NCI-H510A treated with DMSO at 0.1 percent for 48 hours (cell line): ENCODE results near the gene SLC3A2.
A peak's percentile ranks its signal among the peaks of the same experiment; 100 is the strongest.

ENCODE experiments used
- DNase-seq: peaks from one replicate; lab custom pipeline; 2025; lab: John Stamatoyannopoulos, UW

Gene SLC3A2

DNA sequence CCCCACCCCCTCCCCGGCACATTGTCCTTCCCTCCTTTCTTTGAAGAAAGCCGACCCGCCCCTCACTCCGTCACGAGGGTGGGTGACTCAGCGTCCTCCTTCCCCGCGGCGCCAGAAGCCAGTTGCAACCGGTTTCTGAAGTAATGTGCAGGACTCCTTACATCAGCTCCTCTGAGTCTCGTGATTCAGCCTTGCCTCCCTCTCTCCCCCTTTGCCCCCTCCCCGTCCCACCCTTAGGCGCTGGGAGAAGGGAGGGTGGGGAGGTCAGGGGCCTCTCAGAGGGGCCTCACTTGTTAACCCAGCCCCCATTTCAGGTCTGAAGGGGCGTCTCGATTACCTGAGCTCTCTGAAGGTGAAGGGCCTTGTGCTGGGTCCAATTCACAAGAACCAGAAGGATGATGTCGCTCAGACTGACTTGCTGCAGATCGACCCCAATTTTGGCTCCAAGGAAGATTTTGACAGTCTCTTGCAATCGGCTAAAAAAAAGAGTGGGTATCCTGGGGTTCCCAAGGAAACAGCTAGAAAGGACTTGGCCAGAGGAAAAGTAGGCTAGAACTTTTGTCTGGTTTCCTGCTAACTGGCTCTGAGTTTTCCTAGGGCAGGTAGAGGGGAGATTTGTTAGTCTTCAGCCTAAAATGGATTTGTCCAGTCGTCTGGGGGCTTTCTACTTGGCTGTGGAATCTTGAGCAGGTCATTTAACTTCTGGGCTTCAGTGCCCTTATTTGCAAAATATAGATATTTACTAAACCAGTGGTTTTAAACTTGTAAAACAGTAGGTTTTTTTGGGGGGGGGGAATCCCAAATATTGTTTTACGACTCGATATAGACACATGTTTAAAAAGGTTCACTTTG is 1.1 kb downstream of the SLC3A2 start:
- DNase-seq = peak; percentile 83

DNA sequence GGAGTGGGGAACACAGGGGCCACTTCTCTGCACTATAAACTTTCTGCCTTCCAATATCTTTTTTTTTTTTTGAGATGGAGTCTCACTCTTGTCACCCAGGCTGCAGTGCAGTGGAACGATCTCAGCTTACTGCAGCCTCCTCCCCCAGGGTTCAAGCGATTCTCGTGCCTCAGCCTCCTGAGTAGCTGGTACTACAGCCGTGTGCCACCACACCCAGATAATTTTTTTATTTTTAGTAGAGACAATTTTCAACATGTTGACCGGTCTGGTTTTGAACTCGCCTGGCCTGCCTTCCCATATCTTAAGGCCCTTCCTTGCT is 1.7 kb downstream of the SLC3A2 start:
- no peak for DNase-seq

DNA sequence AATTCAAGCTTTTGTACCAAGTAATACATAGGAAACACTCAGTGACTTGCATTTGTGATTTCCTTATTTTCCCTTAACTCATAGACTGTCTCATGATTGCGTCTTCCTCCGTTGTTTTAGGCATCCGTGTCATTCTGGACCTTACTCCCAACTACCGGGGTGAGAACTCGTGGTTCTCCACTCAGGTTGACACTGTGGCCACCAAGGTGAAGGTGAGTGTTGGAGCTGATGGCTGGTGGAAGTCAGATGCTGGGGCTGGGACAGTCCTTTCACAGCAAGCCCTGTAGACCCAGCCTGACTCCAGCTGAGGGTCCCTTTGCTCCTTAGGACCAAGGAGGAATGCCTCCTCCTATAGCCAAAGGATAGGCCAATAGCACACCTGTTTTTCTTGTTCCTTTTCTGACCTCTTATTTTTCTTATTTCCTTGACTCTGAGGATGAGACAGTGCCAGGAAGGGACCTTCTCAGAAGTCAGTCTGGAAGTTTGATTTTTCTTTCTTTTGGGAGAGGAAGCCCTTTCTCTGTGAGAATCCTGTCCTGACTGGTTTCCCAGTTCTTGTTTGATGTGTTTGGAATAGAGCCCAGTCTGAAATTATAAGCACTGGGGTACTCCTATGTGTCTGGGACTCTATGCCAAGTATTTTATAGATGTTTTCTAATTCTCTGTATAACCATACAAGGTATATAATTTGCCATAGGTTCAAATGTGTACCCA is 2.2 kb downstream of the SLC3A2 start:
- no peak for DNase-seq

DNA sequence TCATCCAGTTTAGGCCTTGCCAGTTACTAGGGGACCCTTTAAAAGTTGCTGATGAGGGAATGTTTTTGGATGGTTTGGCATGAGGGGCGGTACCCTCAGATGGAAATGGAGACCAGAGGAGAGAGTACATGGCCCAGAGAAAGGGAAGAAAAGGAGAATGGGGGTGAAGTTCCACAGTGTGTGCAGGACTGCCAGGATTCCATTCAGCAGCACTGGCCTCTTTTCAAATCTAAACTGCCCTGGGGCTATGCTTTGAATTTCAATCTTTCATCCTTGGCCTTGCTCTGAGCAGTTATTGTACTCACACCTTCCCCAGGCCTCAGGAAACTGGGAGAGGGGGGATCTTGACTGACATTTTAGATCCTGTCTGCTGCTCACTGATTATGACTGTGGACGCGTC is 3.0 kb downstream of the SLC3A2 start:
- no peak for DNase-seq

DNA sequence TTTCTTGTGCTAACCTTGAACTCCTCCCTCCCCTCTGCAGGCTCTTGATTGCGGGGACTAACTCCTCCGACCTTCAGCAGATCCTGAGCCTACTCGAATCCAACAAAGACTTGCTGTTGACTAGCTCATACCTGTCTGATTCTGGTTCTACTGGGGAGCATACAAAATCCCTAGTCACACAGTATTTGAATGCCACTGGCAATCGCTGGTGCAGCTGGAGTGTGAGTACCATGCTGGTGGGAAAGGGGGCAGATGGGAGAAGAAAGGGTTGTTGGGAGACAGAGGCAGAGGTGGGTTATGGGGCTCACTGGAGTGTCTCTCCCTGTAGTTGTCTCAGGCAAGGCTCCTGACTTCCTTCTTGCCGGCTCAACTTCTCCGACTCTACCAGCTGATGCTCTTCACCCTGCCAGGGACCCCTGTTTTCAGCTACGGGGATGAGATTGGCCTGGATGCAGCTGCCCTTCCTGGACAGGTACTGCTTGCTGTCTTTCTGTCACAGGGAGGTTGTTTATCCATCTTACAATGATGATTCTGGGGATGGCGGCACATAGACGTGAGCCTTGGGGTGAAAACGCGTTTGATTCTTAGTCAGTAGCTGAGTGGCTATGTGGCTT is 4.5 kb downstream of the SLC3A2 start:
- no peak for DNase-seq

DNA sequence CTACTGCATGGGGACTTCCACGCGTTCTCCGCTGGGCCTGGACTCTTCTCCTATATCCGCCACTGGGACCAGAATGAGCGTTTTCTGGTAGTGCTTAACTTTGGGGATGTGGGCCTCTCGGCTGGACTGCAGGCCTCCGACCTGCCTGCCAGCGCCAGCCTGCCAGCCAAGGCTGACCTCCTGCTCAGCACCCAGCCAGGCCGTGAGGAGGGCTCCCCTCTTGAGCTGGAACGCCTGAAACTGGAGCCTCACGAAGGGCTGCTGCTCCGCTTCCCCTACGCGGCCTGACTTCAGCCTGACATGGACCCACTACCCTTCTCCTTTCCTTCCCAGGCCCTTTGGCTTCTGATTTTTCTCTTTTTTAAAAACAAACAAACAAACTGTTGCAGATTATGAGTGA is 7.7 kb downstream of the SLC3A2 start:
- DNase-seq = no peak

DNA sequence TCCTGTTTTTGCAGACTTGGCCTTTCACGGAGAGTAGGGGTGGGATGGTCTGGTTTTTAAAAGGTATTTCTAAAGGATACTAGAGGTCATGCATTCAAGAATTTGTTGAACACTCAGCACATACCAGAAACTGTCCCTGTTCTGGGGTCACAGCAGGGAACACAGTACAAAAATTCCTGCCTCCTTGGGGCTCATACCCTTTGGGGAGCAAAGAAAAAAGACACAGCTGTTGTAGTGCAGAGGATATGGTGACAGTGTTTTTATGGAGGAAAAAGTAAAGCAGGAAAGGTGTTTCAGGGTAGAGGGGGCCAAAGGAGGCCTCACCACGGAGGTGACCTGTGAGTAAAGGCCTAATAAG is 8.4 kb downstream of the SLC3A2 start:
- no peak for DNase-seq

DNA sequence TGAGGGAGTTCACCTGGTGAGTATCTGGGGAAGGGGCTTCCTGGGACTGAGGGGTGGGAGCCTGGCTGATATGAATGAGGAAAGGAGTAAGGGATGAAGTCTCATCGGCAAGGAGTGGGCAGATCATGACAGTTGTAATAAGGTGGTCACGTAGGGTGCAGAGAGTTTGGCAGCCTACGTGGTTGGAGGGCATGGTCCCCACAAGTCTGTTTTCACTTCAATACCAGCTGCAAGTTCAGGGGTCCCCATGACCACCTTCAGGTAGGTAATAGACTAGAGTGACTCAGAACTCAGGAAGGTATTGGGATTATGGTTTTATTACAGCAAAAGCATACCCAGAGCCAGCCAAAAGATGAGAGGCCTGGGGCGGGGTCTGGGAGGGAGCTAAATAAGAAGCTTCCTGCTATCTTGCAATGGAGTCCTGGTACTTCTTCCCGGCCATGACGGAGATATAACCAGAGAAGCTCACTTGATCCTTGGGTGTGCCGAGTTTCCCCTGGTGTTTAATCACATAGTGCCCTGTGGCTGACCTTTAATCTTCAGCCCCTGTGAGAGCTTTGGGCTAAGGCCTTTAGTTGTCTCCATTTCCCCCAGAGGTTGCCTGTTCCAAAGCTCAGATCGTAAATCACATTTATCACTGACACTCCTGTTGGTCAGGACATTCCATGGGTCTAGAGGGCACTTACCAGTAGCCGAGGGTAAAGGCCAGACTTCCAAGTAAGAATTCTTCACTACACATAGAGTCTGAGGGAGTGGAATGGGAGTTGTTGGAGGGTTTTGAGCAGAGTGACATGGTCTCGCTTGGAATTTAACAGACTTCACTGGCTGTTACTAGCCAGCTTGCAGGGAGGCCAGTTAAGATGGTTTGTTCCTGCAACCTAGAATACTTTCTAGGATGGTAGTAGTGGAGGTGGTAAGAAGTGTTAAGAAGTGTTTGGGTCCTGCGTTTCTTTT is 9.1 kb downstream of the SLC3A2 start:
- no peak for DNase-seq

DNA sequence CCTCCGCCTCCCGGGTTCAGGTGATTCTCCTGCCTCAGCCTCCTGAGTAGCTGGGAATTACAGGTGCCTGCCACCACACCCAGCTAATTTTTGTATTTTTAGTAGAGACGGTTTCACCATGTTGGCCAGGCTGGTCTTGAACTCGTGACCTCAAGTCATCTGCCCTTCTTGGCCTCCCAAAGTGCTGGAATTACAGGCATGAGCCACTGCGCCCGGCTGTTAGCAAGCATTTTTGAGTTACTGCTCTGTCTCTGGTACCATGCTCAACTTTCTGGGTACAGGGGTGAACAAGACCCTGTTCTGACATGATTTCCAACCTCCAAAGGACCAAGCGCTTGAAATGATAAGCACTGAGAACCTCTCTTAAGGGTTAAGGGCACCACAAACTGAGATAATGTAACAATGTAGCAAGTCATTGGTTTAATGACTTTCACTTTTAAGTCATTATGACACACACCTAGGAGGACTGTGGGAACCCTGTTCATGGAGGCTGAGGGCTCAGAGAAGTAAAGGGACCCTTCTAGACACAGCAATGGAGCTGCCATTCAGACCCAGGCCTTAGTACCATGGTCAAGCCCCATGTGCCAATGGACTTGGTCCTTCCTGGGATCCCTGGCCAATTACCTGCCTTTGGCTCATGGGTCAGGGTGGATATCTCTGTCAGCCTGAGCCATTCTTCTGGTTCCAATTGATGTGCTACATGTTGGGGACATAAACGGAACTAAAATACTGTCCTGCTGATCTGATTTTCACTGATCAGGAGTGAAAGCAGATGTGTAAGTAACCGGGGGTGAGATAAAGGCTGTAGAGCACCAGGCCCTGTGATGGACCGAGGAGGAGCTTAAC is 11.6 kb downstream of the SLC3A2 start:
- no peak for DNase-seq

DNA sequence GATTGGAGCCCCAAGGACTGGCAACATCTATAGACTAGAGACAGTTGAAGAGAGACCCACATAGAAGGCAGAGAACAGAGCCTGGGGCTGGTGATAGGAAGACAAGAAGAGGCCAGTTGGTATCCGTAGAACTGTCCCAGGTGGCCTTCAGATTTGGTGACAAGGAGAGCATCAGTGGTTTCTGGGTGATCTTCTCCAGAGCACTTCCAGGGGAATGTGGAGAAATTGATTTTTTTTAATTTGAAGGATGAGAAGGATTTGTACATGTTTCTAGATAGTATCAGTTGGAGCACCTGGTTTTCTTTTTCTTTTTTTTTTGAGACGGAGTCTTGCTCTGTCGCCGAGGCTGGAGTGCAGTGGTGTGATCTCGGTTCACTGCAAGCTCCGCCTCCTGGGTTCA is 14.8 kb downstream of the SLC3A2 start:
- no peak for DNase-seq

DNA sequence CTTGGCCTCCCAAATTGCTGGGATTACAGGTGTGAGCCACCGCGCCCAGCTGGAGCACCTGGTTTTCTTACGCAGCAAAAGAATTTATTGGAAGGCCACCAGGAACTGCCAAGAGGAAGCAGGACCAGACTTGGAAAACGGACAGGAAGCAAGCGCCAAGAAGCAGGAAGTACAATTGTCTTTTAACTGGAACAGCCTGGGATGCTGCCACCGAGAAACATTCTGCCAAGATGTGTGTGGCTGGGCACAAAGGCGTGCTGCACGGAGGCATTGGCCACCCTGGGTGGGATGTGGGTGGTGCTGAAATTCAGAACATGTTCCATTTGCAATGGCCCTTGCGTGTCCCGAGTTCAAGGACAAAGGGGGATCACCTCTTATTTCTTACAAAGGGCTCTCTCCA is 15.4 kb downstream of the SLC3A2 start:
- DNase-seq = no peak

DNA sequence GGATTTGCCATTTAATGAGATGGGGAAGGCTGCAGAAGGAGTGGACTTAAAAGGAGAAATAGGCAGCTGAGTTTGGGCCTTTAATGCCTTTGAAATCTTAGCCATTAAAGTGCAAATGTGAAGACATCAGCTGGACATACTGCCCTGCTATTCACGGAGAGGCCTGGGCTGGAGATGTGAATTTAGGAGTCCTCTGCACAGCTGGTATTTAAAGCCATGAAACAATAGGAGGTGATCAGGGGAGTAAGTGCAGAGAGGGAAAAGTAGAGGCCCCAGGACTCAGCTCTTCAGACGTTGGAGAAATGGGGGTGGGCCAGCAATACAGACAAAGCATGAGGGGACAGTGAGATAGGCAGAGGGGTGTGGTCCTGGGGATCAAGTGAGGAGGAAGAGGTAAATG is 16.6 kb downstream of the SLC3A2 start:
- no peak for DNase-seq

DNA sequence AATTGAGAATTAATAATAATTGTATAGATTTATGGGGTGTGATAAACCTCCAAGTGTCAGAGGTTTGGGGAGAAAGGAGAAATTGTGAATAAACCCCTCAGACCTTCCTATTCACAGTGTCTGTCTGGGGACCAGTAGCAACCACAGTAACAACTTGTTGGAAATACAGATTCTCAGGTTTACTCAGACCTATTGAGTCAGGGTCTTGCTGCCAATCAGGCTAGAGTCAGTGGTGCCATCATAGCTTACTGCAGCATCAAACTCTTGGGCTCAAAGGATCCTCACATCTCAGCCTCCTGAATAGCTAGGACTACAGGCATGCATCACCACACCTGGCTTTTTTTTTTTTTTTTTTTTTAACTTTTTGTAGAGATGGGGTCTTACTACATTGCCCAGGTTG is 17.3 kb downstream of the SLC3A2 start:
- no peak for DNase-seq

DNA sequence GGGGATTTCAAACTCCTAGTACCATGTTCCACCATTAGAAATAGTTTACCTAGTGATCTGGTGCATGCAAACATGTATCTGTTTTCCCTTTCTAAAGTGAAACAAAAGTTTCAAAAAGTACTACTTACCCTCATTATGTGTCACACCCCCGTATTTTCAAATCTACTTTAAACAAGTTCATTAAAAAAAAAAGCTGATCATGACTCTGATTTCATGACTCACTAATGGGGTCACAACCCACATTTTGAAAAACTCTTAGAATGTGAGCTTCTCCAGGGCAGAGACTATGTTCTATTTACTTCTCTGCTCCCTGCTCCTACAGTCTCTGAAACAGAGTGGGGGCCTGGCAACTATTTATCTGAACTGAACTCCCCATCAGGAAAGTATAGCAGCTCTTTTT is 22.2 kb downstream of the SLC3A2 start:
- no peak for DNase-seq

DNA sequence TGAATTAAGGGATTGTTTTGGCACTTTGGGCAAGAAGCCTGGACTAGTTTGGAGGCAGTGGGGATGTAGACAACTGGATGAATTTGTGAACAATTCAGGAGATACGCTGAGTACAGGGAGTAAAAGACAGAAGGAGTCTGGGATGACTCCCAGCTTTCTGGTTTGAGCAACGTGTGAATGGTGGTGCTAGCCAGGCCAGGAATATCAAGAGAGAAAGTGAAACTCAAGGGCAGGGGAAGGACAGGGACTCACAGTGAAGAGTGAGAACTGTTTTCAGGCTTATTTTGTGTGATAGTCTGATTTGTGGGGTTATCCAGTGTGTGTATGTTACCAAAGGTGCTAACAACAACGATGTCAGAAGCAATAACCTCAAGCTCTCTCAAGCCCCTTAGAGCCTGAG is 24.6 kb downstream of the SLC3A2 start:
- no peak for DNase-seq

DNA sequence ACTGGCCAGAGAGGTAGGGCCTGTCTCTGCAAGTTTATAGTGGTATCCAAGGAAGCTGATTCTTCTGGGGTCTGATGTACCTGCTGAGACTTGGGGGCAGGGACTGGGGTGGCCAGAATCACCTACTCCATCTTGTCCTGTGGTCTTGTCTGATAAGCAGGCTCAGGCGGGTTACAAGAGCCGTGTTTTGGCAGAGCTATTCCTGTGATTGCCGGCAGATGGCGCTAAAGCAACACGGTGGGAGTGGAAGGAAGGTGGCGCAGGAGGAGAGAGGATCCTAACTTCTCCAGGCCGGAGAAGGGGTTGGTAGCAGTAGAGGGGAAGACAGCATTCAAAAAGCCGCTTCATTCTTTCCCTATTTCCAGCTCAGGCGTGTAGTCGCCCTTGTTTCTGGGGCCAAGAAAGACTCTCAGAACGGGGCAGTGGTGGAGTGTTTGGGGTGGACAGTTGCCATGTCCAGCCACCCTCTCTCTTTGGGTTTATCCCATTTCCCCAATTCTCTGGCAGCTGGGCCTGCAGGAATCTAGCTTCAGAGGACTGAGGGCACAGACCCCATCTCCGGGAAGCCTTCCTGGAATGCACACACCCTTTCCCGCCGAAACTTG is 25.3 kb downstream of the SLC3A2 start:
- peak; percentile 83 for DNase-seq

DNA sequence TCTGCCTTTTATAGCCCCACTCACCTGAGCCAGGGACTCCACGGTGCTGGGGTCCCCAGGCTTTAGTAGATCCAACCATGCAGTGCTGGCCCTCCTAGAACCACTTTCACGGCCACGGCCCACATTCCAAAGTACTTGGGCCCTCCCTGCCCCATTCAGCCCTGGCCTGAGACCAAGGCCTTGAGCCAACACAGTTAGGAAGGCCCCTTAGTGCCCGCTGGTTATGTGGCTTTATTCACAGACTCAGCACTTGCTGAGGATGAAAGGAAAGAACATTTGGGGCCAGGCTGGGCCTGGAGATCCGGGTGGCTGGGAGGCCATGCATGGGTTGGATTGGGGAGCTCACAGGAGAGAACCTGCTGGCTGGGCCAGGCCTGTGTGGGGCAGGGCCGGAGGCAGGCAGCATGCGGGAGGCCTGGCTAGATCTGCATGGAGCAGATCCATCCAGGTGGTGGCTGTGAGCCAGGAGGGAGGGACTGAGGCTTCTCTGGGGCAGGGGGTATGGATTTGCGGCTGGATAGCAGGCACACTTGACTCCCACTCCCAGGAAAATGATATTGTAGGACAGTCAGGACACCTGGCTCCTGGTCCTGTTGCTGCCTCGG is 27.9 kb downstream of the SLC3A2 start:
- DNase-seq = no peak

DNA sequence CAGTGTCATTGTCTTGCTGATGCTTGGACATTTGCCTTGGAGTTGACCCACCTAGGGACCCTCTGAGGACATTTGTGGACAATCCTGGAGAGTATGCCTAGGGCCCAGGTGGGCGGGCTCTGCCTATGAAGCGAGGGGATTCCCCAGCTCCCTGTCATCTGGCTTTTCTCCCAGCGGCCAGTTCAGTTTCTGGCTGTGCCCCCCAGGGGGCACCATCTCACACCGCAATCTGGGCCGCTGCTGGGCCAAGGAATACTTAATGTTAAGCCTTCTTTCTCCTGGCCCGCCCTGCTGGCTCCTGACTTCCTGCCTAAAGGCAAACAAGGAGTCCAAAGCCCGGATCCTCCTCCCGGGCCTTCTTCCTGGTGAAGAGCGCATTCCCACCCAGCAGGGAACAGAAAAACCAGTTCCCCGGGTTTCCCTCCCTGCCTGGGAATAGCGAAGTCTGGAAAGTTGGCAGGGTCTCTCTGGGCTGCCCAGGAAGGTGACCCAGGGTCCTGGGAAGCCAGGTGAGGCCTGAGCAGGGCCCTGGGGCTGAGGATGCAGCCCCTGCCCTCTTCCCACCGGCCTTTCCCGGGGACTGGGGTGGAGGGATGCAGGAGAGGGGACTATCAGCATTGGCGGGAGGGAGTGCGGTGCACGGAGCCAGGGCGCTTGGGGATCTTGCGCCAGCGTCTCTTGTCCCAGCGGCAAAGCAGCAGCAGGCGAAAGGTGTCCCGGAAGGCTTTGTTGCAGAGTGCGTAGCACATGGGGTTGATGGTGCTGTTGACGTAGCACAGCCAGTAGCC is 28.6 kb downstream of the SLC3A2 start:
- DNase-seq = no peak

DNA sequence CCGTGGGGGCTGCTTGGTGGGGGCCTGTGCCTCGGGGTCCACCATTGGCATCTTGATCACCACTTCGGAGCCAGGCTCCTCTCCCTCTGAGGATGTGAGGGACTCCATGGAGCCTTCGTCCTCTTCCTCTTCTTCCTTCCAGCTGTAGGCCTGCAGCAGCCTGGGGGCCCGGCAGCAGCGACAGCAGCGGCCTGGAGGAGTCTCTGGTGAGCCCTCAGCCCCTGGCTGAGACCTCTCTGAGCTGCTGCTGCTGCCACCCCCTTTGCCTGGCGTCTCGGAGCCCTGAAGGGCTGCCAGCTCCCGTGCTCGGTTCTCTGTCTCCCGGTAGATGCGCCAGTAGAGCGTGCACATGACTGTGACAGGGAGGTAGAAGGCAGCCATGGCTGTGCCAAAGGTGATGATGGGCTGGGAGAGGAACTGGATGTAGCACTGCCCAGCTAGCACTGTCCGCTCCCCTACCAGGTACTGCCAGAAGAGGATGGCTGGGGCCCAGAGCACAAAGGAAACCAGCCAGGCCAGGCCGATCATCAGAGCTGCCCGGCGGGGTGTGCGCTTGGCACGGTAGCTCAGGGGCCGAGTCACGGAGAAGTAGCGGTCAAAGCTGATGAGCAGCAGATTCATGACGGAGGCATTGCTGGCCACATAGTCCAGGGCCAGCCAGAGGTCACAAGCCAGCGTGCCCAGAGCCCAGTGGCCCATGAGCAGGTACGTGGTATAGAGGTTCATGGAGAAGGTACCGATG is 29.6 kb downstream of the SLC3A2 start:
- no peak for DNase-seq
